HG02852 (cell line): ENCODE measurements around the gene UVRAG.
"Not testable (repeated sequence)": the region's sequence is repeated elsewhere in the genome, so short reads cannot be mapped to it uniquely, and the experiment has no call there.

Experiments
- ATAC-seq: cut with Tn5 transposase; IDR thresholded peaks from one replicate; pipeline ENCODE4 v1.9.1; 2021; ENCODE audit warnings: mild to moderate bottlenecking, moderate library complexity; ENCODE audit not compliant: unreplicated experiment

UVRAG gene

DNA sequence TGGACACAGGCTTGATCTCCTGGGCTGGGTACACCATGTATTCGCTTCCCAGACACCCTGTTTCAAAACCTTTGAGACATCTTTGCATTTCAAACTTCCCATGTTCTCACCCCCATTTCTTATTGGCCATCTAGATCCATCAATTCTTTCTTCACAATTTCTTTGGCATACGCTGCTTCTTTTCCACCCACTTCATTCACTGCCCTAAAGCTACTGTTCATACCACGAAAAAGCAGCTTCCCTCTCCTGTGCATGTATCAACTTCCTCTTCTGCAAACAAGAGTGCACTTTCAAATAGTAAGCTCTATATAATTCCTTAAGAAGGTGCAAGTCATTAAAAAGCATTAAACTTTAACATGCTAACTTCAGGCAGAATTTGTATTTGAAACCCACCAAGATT lies 21.4 kb downstream of the UVRAG start:
- ATAC-seq = no peak

GRCh38 chr11:75839851-75840250 lies 24.8 kb downstream of the UVRAG start:
- no peak for ATAC-seq

GRCh38 chr11:75840522-75840921 lies 25.5 kb downstream of the UVRAG start:
- no peak for ATAC-seq

GRCh38 chr11:75841739-75842138 lies 26.7 kb downstream of the UVRAG start:
- no peak for ATAC-seq

- no peak for ATAC-seq
Observed at GRCh38 chr11:75845324-75845723, 30.3 kb downstream of the UVRAG start.

DNA sequence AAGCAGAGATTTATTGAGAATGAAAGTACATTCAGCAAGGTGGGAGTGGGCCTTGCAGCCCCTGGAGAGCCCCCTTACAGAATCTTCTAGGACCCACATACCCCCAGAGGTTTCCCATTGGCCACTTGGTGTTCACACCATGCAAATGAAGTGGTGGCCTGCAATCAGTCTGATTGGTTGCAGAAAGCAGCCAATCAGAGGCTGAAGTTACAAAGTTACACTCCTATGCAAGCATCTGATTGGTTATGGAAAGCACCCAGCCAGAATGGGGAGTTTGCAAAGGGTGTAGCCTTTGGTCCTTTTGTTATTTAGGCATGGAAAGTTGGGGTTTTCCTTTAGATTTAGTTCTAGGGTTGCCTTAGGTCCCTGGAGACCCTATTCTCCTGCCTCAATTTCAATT lies 34.9 kb downstream of the UVRAG start:
- ATAC-seq = no peak

- ATAC-seq = no peak
Observed at GRCh38 chr11:75850787-75851186, 35.8 kb downstream of the UVRAG start.

DNA sequence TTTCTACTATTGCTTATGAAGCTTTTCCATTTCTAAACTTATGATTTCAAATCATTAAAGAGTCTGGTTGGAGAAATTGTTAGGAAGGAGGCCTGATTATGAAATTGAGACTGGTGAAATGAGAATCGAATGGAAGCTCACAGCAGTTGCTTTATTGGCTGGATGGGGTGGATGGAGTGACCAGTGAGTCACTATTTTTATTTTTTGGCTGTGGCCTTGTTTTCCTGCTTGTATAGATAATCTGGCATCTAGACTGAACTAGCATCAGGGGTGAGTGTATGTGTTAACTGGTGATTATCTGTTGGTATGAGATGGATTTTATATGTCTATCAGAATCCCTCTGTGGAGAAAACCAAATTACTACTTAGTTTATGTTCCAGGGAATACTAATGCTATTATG lies 36.2 kb downstream of the UVRAG start:
- ATAC-seq = no peak

- no peak for ATAC-seq
Observed at GRCh38 chr11:75852406-75853017, 37.5 kb downstream of the UVRAG start.

DNA sequence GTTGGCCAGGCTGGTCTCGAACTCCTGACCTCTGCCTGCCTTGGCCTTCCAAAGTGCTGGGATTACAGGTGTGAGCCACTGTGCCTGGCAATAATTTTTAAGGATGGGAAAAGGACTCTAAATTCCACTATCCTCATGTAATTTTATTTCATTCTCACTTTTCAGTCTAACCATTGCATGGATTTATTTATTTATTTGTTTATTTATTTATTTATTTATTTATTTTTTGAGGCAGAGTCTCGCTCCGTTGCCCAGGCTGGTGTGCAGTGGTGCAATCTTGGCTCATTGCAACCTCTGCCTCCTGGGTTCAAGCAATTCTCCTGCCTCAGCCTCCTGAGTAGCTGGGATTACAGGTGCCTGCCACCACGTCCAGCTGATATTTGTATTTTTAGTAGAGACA lies 38.6 kb downstream of the UVRAG start:
- not testable (repeated sequence) for ATAC-seq

DNA sequence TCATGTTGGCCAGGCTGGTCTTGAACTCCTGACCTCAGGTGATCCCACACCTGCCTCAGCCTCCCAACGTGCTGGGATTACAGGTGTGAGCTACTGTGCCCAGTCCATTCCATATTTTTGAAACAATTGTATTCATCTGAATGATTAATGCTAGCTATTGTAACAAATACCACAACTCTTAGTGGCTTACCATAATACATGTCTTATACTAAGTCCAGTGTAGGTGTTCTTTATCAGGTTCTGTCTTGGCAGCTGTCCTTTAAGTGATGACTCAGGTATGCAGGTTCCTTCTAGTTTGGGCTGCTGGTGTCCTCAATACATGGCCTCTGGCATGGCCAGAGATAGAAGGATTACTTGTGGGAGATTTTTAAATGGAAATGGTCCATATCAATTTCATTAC lies 39.0 kb downstream of the UVRAG start:
- no peak for ATAC-seq

GRCh38 chr11:75855206-75855605 lies 40.2 kb downstream of the UVRAG start:
- ATAC-seq = no peak

GRCh38 chr11:75856912-75857311 lies 41.9 kb downstream of the UVRAG start:
- no peak for ATAC-seq

DNA sequence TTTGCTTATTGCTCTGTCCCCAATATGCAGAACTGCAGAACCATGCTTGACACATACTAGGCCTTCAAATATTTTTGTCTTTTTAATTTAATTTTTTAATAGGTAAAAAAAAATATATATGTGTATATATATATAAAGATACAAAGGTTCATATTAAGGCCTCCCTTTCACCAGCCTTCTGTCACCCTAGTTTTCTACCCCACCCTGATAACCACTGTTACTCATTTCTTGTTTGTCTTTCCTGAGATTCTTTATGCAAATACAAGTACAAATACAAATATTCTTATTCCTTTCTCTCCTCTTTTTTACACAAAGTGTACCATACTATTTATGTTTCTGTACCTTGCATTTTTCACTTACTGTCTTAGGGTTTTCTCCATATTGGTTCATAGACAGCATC lies 43.0 kb downstream of the UVRAG start:
- no peak for ATAC-seq

- no peak for ATAC-seq
Observed at GRCh38 chr11:75858613-75859012, 43.6 kb downstream of the UVRAG start.

- ATAC-seq = no peak
Observed at GRCh38 chr11:75859614-75860013, 44.6 kb downstream of the UVRAG start.

DNA sequence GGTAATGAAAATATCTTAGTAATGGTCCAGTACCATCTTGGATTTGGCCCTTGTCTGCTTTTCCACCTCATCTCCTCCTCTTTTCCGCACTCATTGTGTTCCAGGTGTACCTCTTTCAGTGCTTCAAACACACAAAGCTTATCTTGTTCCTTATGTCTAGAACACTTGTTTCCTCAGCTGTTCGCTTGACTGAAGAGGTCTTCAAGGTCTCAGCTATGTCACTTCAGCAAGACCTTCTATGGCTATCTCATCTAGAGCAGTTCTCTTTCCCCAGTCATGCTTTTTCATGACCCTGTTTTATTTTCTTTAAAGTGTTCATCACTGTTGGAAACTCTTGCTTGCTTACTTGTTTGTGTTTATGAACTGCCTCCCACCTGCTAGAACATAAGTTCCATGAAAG lies 47.4 kb downstream of the UVRAG start:
- ATAC-seq = no peak

DNA sequence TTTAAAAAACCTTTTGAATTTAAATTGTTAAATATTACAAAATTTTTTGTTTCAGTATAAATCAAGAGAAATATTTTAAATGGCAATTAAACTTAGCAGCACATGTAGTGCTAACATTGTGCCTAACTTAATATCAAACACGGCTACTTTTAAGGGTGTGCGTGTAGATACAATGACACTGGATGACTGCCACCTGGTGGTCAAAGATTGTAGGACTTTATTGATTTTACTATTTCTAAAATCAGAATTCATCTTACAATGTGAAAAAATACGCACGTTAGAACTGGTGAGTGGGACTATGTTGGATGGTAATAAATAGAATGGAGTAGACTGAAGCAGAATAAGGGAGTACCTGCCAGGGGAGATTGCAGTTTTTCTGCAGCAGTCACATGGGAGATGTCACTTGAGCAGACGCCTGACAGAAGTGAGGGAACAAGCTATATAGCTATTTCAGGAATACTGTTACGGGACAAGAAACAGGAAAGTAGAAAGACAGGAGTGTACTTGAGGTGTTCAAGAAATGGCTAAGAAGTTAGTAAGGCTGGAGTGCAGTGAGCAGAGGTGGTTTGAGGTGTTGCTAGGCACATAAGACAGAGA lies 52.9 kb downstream of the UVRAG start:
- ATAC-seq = no peak

- ATAC-seq = no peak
Observed at GRCh38 chr11:75868990-75869389, 54.0 kb downstream of the UVRAG start.

DNA sequence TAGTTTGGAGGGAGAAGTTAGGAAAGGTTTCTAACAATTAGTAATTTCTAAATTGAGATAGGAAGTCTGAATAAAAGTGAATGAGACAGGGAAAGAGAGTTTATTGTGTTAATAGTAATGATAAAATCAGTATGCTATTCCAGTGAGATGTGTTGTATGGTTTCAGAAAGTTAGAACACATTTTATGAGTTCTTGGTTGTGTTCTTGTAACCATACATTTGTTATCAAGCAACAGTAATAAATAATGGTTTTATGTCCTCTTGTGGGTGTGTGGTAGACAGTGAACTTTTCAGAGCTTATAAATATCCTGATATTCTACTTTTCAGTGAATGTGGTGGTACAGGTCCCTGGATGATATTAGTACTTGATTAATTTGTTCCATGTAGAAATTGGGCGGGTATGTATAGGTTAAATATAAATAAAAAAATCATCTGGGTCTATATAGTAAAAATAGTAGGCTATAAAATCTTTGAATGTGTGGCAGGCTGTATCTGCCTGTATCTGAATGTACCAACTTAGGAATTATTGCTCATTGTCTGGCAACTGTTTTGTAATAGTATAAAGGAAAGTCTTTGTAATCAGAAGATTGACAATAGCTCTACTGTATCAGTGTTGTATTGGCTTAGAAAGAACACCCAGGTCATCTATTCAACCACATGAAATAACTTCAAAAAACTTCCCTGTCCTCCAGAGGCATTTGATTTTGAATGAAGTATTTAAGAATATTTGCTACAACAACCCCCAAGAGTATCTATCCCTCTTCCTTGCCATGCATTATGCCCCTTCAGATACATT lies 54.8 kb downstream of the UVRAG start:
- ATAC-seq = no peak

- ATAC-seq = peak; percentile 27
Observed at GRCh38 chr11:75872887-75873416, 57.9 kb downstream of the UVRAG start.
